B cell (primary cell): ENCODE results near the gene GADD45B. TPM values are rescaled to one million over a fixed set of nuclear protein-coding genes. Genes with fewer than 3 reads are reported as not detected.

Experiments
- ATAC-seq: fragments of 200-7000 bp; cut with Tn5 transposase; one replicate; pipeline ENCODE4 v1.10.0; 2021; ENCODE audit warnings: low read depth, mild to moderate bottlenecking, moderate number of reproducible peaks, moderate library complexity
- CTCF ChIA-PET: fragments of 350-600 bp; sonication (Branson Sonifier 250); formaldehyde crosslinking; loops from one replicate; lab custom pipeline; 2021; ENCODE audit warnings: antibody characterized with exemption, inconsistent platforms; lab: Charles Lee
- POLR2A ChIA-PET: fragments of 350-600 bp; sonication (Branson Sonifier 250); formaldehyde crosslinking; loops from one replicate; lab custom pipeline; 2021; ENCODE audit warnings: antibody characterized with exemption; lab: Charles Lee
- DNase-seq: peaks from one replicate; pipeline ENCODE4 v3.0.0; 2013
- H2AFZ ChIP-seq: 2 replicates; pipeline ENCODE4 v1.6.1; 2012; ENCODE audit warnings: mild to moderate bottlenecking, low read depth, low read length; ENCODE audit not compliant: insufficient read depth, poor library complexity, severe bottlenecking
- H3K27ac ChIP-seq, 2 donors: 1 replicate in 1 of 2; 2 replicates in 1 of 2; pipeline ENCODE4 v1.5.1; 2012 to 2013; ENCODE audit warnings: low read length in 2 of 2, mild to moderate bottlenecking in 2 of 2, moderate library complexity in 1 of 2
- H3K27me3 ChIP-seq, 4 experiments: fragments of 200-600 bp in 1 of 4; sonication (generic) in 1 of 4; replicated peaks in 1 of 4; 1 replicate in 2 of 4; 2 replicates in 2 of 4; pipeline versions ENCODE4 v1.6.1 to v1.7.0; 2013 to 2016; ENCODE audit warnings: low read length in 3 of 4, mild to moderate bottlenecking in 2 of 4, mixed read lengths in 1 of 4, moderate library complexity in 1 of 4; ENCODE audit not compliant: insufficient read depth in 4 of 4, control insufficient read depth in 3 of 4; ENCODE audit errors: control extremely low read depth in 1 of 4
- H3K36me3 ChIP-seq, 2 experiments: replicated peaks in 1 of 2; 1 replicate in 1 of 2; 2 replicates in 1 of 2; pipeline versions ENCODE4 v1.6.1 to v1.7.1; 2013; ENCODE audit warnings: low read length in 1 of 2; ENCODE audit not compliant: insufficient read depth in 2 of 2, control insufficient read depth in 1 of 2; ENCODE audit errors: control extremely low read depth in 1 of 2, extremely low read depth in 1 of 2
- H3K4me1 ChIP-seq, 2 donors: fragments of 200-600 bp in 1 of 2; sonication (generic) in 1 of 2; 1 replicate in 1 of 2; 2 replicates in 1 of 2; pipeline versions ENCODE4 v1.5.1 to v1.6.1; 2013 to 2017; ENCODE audit warnings: low read length in 2 of 2; ENCODE audit not compliant: control insufficient read depth in 2 of 2, insufficient read depth in 2 of 2
- H3K4me2 ChIP-seq: replicated peaks from 2 replicates; pipeline ENCODE3; 2012; ENCODE audit warnings: mild to moderate bottlenecking, low read depth, low read length; ENCODE audit not compliant: poor library complexity, severe bottlenecking
- H3K4me3 ChIP-seq, 5 experiments: fragments of 200-600 bp in 1 of 5; sonication (generic) in 1 of 5; 1 replicate in 3 of 5; 2 replicates in 2 of 5; pipeline versions ENCODE4 v1.5.1 to v1.7.0; 2011 to 2016; ENCODE audit warnings: low read length in 4 of 5, mild to moderate bottlenecking in 4 of 5, low read depth in 2 of 5, control low read depth in 1 of 5, moderate library complexity in 1 of 5; ENCODE audit not compliant: insufficient read depth in 1 of 5; ENCODE audit errors: control extremely low read depth in 1 of 5, extremely low read depth in 1 of 5
- H3K79me2 ChIP-seq: fragments of 200-600 bp; sonication (generic); one replicate; pipeline ENCODE4 v1.6.0; 2016; ENCODE audit warnings: low read length; ENCODE audit not compliant: control insufficient read depth, insufficient read depth
- H3K9ac ChIP-seq: fragments of 200-600 bp; sonication (generic); 2 replicates; pipeline ENCODE4 v1.6.1; 2017; ENCODE audit warnings: mild to moderate bottlenecking, low read length, moderate library complexity
- H3K9me3 ChIP-seq, 3 donors: one replicate each; pipeline versions ENCODE4 v1.6.1 to v1.7.1; 2013; ENCODE audit warnings: low read length in 2 of 3; ENCODE audit not compliant: control insufficient read depth in 2 of 3, insufficient read depth in 1 of 3; ENCODE audit errors: control extremely low read depth in 1 of 3
- H4K20me1 ChIP-seq: 2 replicates; pipeline ENCODE4 v1.6.0; 2012; ENCODE audit warnings: mild to moderate bottlenecking, low read length; ENCODE audit not compliant: insufficient read depth, control insufficient read depth, poor library complexity, severe bottlenecking
- H3K27ac Mint-ChIP-seq: one replicate; pipeline ENCODE4 v1.8.0; 2021; ENCODE audit warnings: mixed read lengths
- H3K27me3 Mint-ChIP-seq: one replicate; pipeline ENCODE4 v1.8.0; 2021; ENCODE audit warnings: mixed read lengths
- H3K4me1 Mint-ChIP-seq: one replicate; pipeline ENCODE4 v1.8.0; 2021; ENCODE audit warnings: mixed read lengths
- H3K4me3 Mint-ChIP-seq: one replicate; pipeline ENCODE4 v1.8.0; 2021; ENCODE audit warnings: mixed read lengths
- H3K9me3 Mint-ChIP-seq: one replicate; pipeline ENCODE4 v1.8.0; 2022; ENCODE audit warnings: mixed read lengths; ENCODE audit not compliant: insufficient read depth
- CTCF ChIP-seq: fragments of 200-600 bp; IDR thresholded peaks from one replicate; pipeline ENCODE4 v1.8.0; 2022; ENCODE audit warnings: antibody characterized with exemption, mild to moderate bottlenecking
- EZH2 ChIP-seq: IDR thresholded peaks from 2 replicates; pipeline ENCODE4 v1.6.1; 2012; ENCODE audit warnings: borderline replicate concordance, low read depth, mild to moderate bottlenecking, moderate library complexity, low read length; ENCODE audit not compliant: insufficient read depth, poor library complexity, severe bottlenecking
- WGBS: methylation state at CpG from one replicate; pipeline ENCODE4 v1.1.5; 2013; ENCODE audit warnings: missing lambda C conversion rate; ENCODE audit not compliant: insufficient coverage; 5-methylcytosine and 5-hydroxymethylcytosine counted together
- intact Hi-C: fragments of 100-400 bp; cut with micrococcal nuclease; formaldehyde crosslinking; loops from one replicate; pipeline ENCODE4 v1.10.0; 2022
- polyA minus RNA-seq: library from RNA; depleted of rRNA, polyadenylated mRNA; stranded (reverse); fragments of >200 nt; gene quantifications from 2 replicates; pipeline ENCODE4 v1.2.3, GENCODE V29; 2012
- polyA plus RNA-seq: library from polyadenylated mRNA; depleted of rRNA; stranded (reverse); fragments of >200 nt; gene quantifications from 2 replicates; pipeline ENCODE4 v1.2.3, GENCODE V29; 2012
- total RNA-seq, 2 donors: library from RNA; stranded (reverse); fragments of 120-200 nt in 1 of 2; gene quantifications; 1 replicate in 1 of 2; 2 replicates in 1 of 2; pipeline versions ENCODE4 v1.2.3 to v1.2.4, GENCODE V29; 2013 to 2022

GADD45B gene
- total RNA-seq = 166 and 167 TPM in 2 replicates
- total RNA-seq (2013) = 33.6 TPM
- 215 and 261 TPM in 2 replicates for polyA plus RNA-seq
- 110 and 214 TPM in 2 replicates for polyA minus RNA-seq

DNA sequence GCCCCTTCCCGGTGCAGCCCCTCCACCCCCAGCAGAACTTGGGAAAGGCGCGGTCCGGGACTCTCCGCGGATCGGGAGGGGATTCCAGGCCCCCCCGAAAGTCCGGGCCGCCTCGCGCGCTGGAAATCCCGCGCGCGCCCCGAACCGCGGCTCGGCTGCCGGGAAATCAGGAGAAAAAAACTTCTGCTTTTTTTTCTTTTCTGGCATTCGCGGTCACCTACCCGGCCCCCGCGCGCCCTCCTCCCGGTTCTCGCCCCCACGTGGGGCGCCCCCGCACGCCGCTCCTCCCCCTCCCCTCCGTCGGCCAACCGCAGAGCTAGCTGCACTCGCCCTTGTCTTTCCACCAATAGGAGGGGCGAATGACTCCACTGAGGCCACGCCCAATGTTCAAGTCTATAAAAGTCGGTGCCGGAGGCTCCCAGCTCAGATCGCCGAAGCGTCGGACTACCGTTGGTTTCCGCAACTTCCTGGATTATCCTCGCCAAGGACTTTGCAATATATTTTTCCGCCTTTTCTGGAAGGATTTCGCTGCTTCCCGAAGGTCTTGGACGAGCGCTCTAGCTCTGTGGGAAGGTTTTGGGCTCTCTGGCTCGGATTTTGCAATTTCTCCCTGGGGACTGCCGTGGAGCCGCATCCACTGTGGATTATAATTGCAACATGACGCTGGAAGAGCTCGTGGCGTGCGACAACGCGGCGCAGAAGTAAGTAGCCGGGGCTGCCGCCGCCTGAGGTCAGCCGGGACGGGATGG lies at the start of gene GADD45B:
Gene GADD45B (plus strand): TSS at position 426 of the 749 bp plus-strand sequence. CDS start 232 bp downstream, at position 658.
- H3K9me3 Mint-ChIP-seq = no peaks in the 10 kb centered on the region
- POLR2A ChIA-PET = interaction anchor here (0.5 to 4.7 kb wide), 40 partner anchors 9 to 1251 kb away, joined by 3 to 77 read pairs (median 4); partner anchors contain the start of genes LMNB2 and TIMM13
- peak within 1 kb of the TSS; percentile 85 for H3K9ac ChIP-seq
- peaks cover 30 to 47% of the 10 kb centered on the region in 2 donors for H3K4me1 ChIP-seq
- H3K27me3 ChIP-seq = no peaks in the 10 kb centered on the region
- intact Hi-C loops = loop anchor here (1.0 to 10.0 kb wide), 6 partner anchors 10 to 321 kb away; partner anchors contain the start of genes AP3D1, PLEKHJ1, SF3A2 and SLC39A3
- ATAC-seq = peak; percentile 71
- H3K27me3 Mint-ChIP-seq = no peaks in the 10 kb centered on the region
- peaks cover 34% of the 10 kb centered on the region for H3K4me1 Mint-ChIP-seq
- no peak within 1 kb of the TSS for H2AFZ ChIP-seq
- H3K4me2 ChIP-seq = peak within 1 kb of the TSS; percentile 100
- TF ChIP-seq EZH2 (no peak), CTCF (no peak)
- H3K4me3 Mint-ChIP-seq = peak within 1 kb of the TSS; percentile 93
- peak within 1 kb of the TSS; percentile 94 to 100 (median 100) for H3K4me3 ChIP-seq
- peak within 1 kb of the TSS; percentile 72 to 74 for H3K27ac ChIP-seq
- DNase-seq = peak; percentile 99
- no peaks in the 10 kb centered on the region for H3K9me3 ChIP-seq
- CTCF ChIA-PET = interaction anchor here (0.6 to 4.2 kb wide), 24 partner anchors 8 to 907 kb away, joined by 3 to 134 read pairs (median 8); no protein-coding TSS in a partner anchor
- no peaks in the 10 kb centered on the region for H3K36me3 ChIP-seq
- peak within 1 kb of the TSS; percentile 93 for H3K27ac Mint-ChIP-seq
- peaks cover 30% of the 10 kb centered on the region for H3K79me2 ChIP-seq
- H4K20me1 ChIP-seq = peaks cover 37% of the 10 kb centered on the region
- WGBS = under 1% methylated on average over 61 of the region's 70 CpGs
